Lower leg skin (tissue), 4 donors: ENCODE data around the gene NKAIN2. TPM values are rescaled to one million over a fixed set of nuclear protein-coding genes. Genes with fewer than 3 reads are reported as not detected.

Experiments used
- DNase-seq, 2 donors: peaks; one replicate each; pipeline ENCODE4 v3.0.0-alpha.2; 2019; ENCODE audit warnings: low spot score in 2 of 2
- H3K4me3 ChIP-seq: fragments of 200-600 bp; sonication (generic); 2 replicates; pipeline ENCODE4 v1.5.1; 2017; ENCODE audit warnings: mild to moderate bottlenecking, low read depth; ENCODE audit not compliant: poor library complexity, severe bottlenecking
- CTCF ChIP-seq, 3 donors: fragments of 450-650 bp; IDR thresholded peaks; one replicate each; pipeline ENCODE4 v1.5.1; 2016; ENCODE audit warnings: antibody characterized with exemption in 3 of 3, mild to moderate bottlenecking in 3 of 3, moderate library complexity in 2 of 3
- POLR2A ChIP-seq, 2 donors: fragments of 450-650 bp; IDR thresholded peaks; one replicate each; pipeline ENCODE4 v1.6.1; 2016 to 2017; ENCODE audit warnings: antibody characterized with exemption in 2 of 2, mild to moderate bottlenecking in 1 of 2, moderate library complexity in 1 of 2
- WGBS, 2 donors: methylation state at CpG; one replicate each; pipeline ENCODE4 v1.1.5; 2018; 5-methylcytosine and 5-hydroxymethylcytosine counted together
- intact Hi-C: fragments of 100-400 bp; cut with DNase I; formaldehyde crosslinking; loops from one replicate; pipeline ENCODE4 v1.15.0; 2023; ENCODE audit warnings: low total_unique reads
- total RNA-seq, 4 donors: library from RNA; depleted of rRNA; stranded (reverse); fragments of >200 nt; gene quantifications; one replicate each; pipeline ENCODE4 v1.1.0, GENCODE V29; 2016

The NKAIN2 gene
- total RNA-seq, 4 donors from 2014 or later = 0.37 TPM; not detected in 3

- no peak for DNase-seq
- H3K4me3 ChIP-seq = no peak overlapping the region
- 76 to 80% methylated on average over 4 of the region's 4 CpGs for WGBS, 2 donors
- intact Hi-C loops = no loop called here
- no peak for TF ChIP-seq CTCF (IDR thresholded peaks at IDR 0.05)
- no peak for TF ChIP-seq POLR2A (IDR thresholded peaks at IDR 0.05)
Observed at GRCh38 chr6:124131259-124131658, 327.6 kb downstream of the NKAIN2 start.

- no peak for DNase-seq
- intact Hi-C loops = no loop called here
- TF ChIP-seq CTCF (IDR thresholded peaks at IDR 0.05) = no peak
- no peak for TF ChIP-seq POLR2A (IDR thresholded peaks at IDR 0.05)
- H3K4me3 ChIP-seq = no peak overlapping the region
Observed at GRCh38 chr6:124131779-124132178, 328.1 kb downstream of the NKAIN2 start.

GRCh38 chr6:124132256-124132655 lies 328.6 kb downstream of the NKAIN2 start:
- TF ChIP-seq POLR2A (IDR thresholded peaks at IDR 0.05) = no peak
- no peak for TF ChIP-seq CTCF (IDR thresholded peaks at IDR 0.05)
- no peak overlapping the region for H3K4me3 ChIP-seq
- intact Hi-C loops = no loop called here
- 88 to 89% methylated on average over 2 of the region's 2 CpGs for WGBS, 2 donors
- no peak for DNase-seq

- intact Hi-C loops = no loop called here
- DNase-seq = no peak
- WGBS, 2 donors = 49 to 52% methylated on average over 2 of the region's 2 CpGs
- H3K4me3 ChIP-seq = no peak overlapping the region
- TF ChIP-seq CTCF (IDR thresholded peaks at IDR 0.05) = no peak
- TF ChIP-seq POLR2A (IDR thresholded peaks at IDR 0.05) = no peak
Observed at GRCh38 chr6:124142852-124143251, 339.2 kb downstream of the NKAIN2 start.

GRCh38 chr6:124143435-124143834 lies 339.8 kb downstream of the NKAIN2 start:
- intact Hi-C loops = no loop called here
- H3K4me3 ChIP-seq = no peak overlapping the region
- TF ChIP-seq CTCF (IDR thresholded peaks at IDR 0.05) (no peak), POLR2A (IDR thresholded peaks at IDR 0.05) (no peak)
- no peak for DNase-seq

- WGBS, 2 donors = 36 to 46% methylated on average over 5 of the region's 5 CpGs
- intact Hi-C loops = no loop called here
- H3K4me3 ChIP-seq = no peak overlapping the region
- no peak for DNase-seq
- TF ChIP-seq CTCF (IDR thresholded peaks at IDR 0.05) (no peak), POLR2A (IDR thresholded peaks at IDR 0.05) (no peak)
Observed at GRCh38 chr6:124147621-124148020, 344.0 kb downstream of the NKAIN2 start.
